Esophagus squamous epithelium (tissue), 5 donors: Measurements from ENCODE around the gene ADARB2. TPM values are rescaled to one million over a fixed set of nuclear protein-coding genes. Genes with fewer than 3 reads are reported as not detected.
"Not testable (repeated sequence)": the region's sequence is repeated elsewhere in the genome, so short reads cannot be mapped to it uniquely, and the experiment has no call there.

ENCODE experiments used
- DNase-seq: peaks from one replicate; lab custom pipeline; 2025; lab: John Stamatoyannopoulos, UW
- H3K27ac ChIP-seq, 4 donors: fragments of 200-600 bp; sonication (generic); one replicate each; pipeline ENCODE4 v1.5.1; 2016 to 2019; ENCODE audit warnings: mild to moderate bottlenecking in 1 of 4
- H3K27me3 ChIP-seq, 4 donors: fragments of 200-600 bp; sonication (generic); 1 replicate in 3 of 4; 2 replicates in 1 of 4; pipeline versions ENCODE4 v1.5.1 to v1.6.0; 2017 to 2021; ENCODE audit warnings: antibody characterized with exemption in 1 of 4
- H3K36me3 ChIP-seq, 3 donors: fragments of 200-600 bp; sonication (generic); one replicate each; pipeline ENCODE4 v1.5.1; 2016 to 2019
- H3K4me1 ChIP-seq, 3 donors: fragments of 200-600 bp; sonication (generic); one replicate each; pipeline ENCODE4 v1.5.1; 2017 to 2019
- H3K4me3 ChIP-seq, 4 donors: fragments of 200-600 bp; sonication (generic); 1 replicate in 3 of 4; 2 replicates in 1 of 4; pipeline ENCODE4 v1.5.1; 2016 to 2019; ENCODE audit warnings: mild to moderate bottlenecking in 2 of 4, moderate library complexity in 1 of 4
- H3K9me3 ChIP-seq, 3 donors: fragments of 200-600 bp; sonication (generic); one replicate each; pipeline ENCODE4 v1.5.1; 2016 to 2019
- CTCF ChIP-seq, 6 experiments: fragments of 450-650 bp in 4 of 6; fragments of 200-600 bp in 2 of 6; sonication (generic) in 2 of 6; IDR thresholded peaks; one replicate each; pipeline ENCODE4 v1.5.1; 2016 to 2019; ENCODE audit warnings: antibody characterized with exemption in 6 of 6, mild to moderate bottlenecking in 4 of 6, moderate library complexity in 4 of 6
- POLR2A ChIP-seq, 4 donors: fragments of 450-650 bp; IDR thresholded peaks; one replicate each; pipeline ENCODE4 v1.6.1; 2017; ENCODE audit warnings: antibody characterized with exemption in 4 of 4, mild to moderate bottlenecking in 4 of 4, moderate library complexity in 3 of 4
- WGBS, 2 donors: methylation state at CpG; one replicate each; pipeline ENCODE4 v1.1.5; 2018; 5-methylcytosine and 5-hydroxymethylcytosine counted together
- intact Hi-C: fragments of 100-400 bp; cut with DNase I; formaldehyde crosslinking; loops from one replicate; pipeline ENCODE4 v1.15.0; 2022
- total RNA-seq, 4 donors: library from RNA; depleted of rRNA; stranded (reverse); fragments of >200 nt; gene quantifications; one replicate each; pipeline ENCODE4 v1.1.0, GENCODE V29; 2016
- donor health status: DM: yes; HTN: yes; CAD: no.

ADARB2 gene
- total RNA-seq, 4 donors from 2014 or later: 0.21 to 3.5 (median 1.5) TPM

GRCh38 chr10:1617376-1618317, 119.7 kb downstream of the ADARB2 start:
- H3K27me3 ChIP-seq, H3K9me3 ChIP-seq, DNase-seq, H3K4me3 ChIP-seq, H3K36me3 ChIP-seq, intact Hi-C loops: not testable (repeated sequence)
- 20 to 37% methylated on average over 3 to 6 of the region's 13 CpGs for WGBS, 2 donors
- peak overlapping the region in 2 of 4 donors; percentile 21 for H3K27ac ChIP-seq
- peaks cover 0 to 15% (median 0%) of the 10 kb centered on the region in 3 donors for H3K4me1 ChIP-seq
- TF ChIP-seq CTCF (IDR thresholded peaks at IDR 0.05): peak in 1 of 6 experiments; percentile 17

GRCh38 chr10:1616701-1617100, 120.6 kb downstream of the ADARB2 start:
- H3K4me3 ChIP-seq, H3K27ac ChIP-seq, intact Hi-C loops, DNase-seq, H3K36me3 ChIP-seq, H3K9me3 ChIP-seq: not testable (repeated sequence)
- Histone ChIP-seq H3K4me1 (peaks cover 0 to 18% (median 0%) of the 10 kb centered on the region in 3 donors), H3K27me3 (peaks cover 0 to 14% (median 0%) of the 10 kb centered on the region in 4 donors)
- WGBS, 2 donors: 41 to 60% methylated on average over 7 to 8 of the region's 9 CpGs

- no peak for DNase-seq
- peaks cover 0 to 25% (median 0%) of the 10 kb centered on the region in 4 donors for H3K27me3 ChIP-seq
- H3K27ac ChIP-seq: no peak overlapping the region
- peaks cover 0 to 18% (median 0%) of the 10 kb centered on the region in 3 donors for H3K4me1 ChIP-seq
- H3K36me3 ChIP-seq: no peaks in the 10 kb centered on the region
- H3K9me3 ChIP-seq: peaks cover 0 to 4% (median 0%) of the 10 kb centered on the region in 3 donors
- 85 to 86% methylated on average over 4 to 5 of the region's 12 CpGs for WGBS, 2 donors
- intact Hi-C loops: no loop called here
- TF ChIP-seq CTCF (IDR thresholded peaks at IDR 0.05) (no peak), POLR2A (IDR thresholded peaks at IDR 0.05) (no peak)
- no peak overlapping the region for H3K4me3 ChIP-seq
Observed at GRCh38 chr10:1615186-1615954, 122.0 kb downstream of the ADARB2 start.

- Histone ChIP-seq H3K4me3 (no peak overlapping the region), H3K9me3 (no peaks in the 10 kb centered on the region), H3K27me3 (peaks cover 0 to 44% (median 0%) of the 10 kb centered on the region in 4 donors), H3K27ac (no peak overlapping the region), H3K4me1 (peaks cover 0 to 18% (median 3%) of the 10 kb centered on the region in 3 donors), H3K36me3 (no peaks in the 10 kb centered on the region)
- DNase-seq: no peak
- intact Hi-C loops: no loop called here
- WGBS, 2 donors: 45 to 70% methylated on average over 9 of the region's 9 CpGs
- TF ChIP-seq CTCF (IDR thresholded peaks at IDR 0.05) (no peak), POLR2A (IDR thresholded peaks at IDR 0.05) (no peak)
Observed at GRCh38 chr10:1613511-1613910, 123.8 kb downstream of the ADARB2 start.

GRCh38 chr10:1612908-1613307, 124.4 kb downstream of the ADARB2 start:
- TF ChIP-seq POLR2A (IDR thresholded peaks at IDR 0.05) (no peak), CTCF (IDR thresholded peaks at IDR 0.05) (no peak)
- H3K27ac ChIP-seq: no peak overlapping the region
- 16 to 39% methylated on average over 5 of the region's 5 CpGs for WGBS, 2 donors
- H3K27me3 ChIP-seq: peaks cover 0 to 48% (median 0%) of the 10 kb centered on the region in 4 donors
- no peak overlapping the region for H3K4me3 ChIP-seq
- H3K36me3 ChIP-seq: no peaks in the 10 kb centered on the region
- intact Hi-C loops: no loop called here
- DNase-seq: no peak
- H3K9me3 ChIP-seq: no peaks in the 10 kb centered on the region
- H3K4me1 ChIP-seq: peaks cover 0 to 12% (median 3%) of the 10 kb centered on the region in 3 donors
